Renal cortex interstitium (tissue), 11 donors: ENCODE results near the gene TSPAN7. TPM values are rescaled to one million over a fixed set of nuclear protein-coding genes. Genes with fewer than 3 reads are reported as not detected.

ENCODE experiments used
- DNase-seq, 11 donors: peaks; one replicate each; pipeline ENCODE4 v3.0.0-alpha.2; 2013; ENCODE audit warnings: low read depth in 9 of 11, low spot score in 4 of 11; ENCODE audit errors: extremely low read depth in 1 of 11
- polyA plus RNA-seq, 3 donors: library from polyadenylated mRNA; unstranded; fragments of 120-200 nt; gene quantifications; one replicate each; pipeline ENCODE4 v1.2.1, GENCODE V29; 2013; ENCODE audit not compliant: insufficient read length in 3 of 3

The TSPAN7 gene
- polyA plus RNA-seq, 3 donors = 42.6 to 54.0 (median 45.9) TPM

GRCh38 chrX:38570396-38570795, 9.1 kb downstream of the TSPAN7 start:
- no peak for DNase-seq

DNA sequence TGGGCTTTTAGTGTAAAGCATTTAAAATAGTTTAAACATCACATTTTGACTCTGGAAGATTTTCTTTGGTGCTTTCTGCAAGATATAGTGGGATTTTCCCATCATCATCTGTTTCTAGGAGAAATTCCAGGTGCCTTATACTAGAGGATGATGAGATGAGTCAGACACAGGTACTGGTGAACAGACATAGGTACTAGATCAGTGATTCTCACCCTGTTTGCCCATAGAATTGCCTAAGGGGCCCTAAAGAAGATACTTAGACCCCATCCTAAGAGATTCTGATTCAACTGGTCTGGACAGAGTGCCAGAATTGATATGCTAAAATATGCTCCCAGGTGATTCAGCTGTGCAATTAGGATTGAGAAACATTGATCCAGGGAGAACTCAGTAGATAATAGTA, 9.7 kb downstream of the TSPAN7 start:
- DNase-seq = no peak

DNA sequence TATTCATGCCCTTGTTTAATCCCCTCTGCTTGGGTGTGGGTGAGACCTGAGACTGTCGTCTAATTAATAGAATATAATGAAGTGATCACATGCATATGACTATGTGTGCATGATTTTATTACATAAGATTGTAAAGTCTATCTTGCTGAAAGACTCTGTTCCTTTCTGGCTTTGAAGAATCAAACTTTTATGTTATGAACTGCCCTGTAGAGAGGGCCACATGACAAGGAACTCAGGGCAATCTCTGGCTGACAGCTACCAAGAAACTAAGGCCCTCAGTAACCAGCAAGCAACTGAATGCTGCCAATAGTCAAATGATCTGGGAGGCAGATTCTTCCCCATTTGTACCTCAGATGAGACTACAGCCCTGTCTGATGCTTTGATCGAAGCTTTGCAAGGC, 13.5 kb downstream of the TSPAN7 start:
- no peak for DNase-seq

GRCh38 chrX:38575888-38576287, 14.5 kb downstream of the TSPAN7 start:
- no peak for DNase-seq

- no peak for DNase-seq
These were observed 16.4 kb downstream of the TSPAN7 start for GRCh38 chrX:38577738-38578137.

DNA sequence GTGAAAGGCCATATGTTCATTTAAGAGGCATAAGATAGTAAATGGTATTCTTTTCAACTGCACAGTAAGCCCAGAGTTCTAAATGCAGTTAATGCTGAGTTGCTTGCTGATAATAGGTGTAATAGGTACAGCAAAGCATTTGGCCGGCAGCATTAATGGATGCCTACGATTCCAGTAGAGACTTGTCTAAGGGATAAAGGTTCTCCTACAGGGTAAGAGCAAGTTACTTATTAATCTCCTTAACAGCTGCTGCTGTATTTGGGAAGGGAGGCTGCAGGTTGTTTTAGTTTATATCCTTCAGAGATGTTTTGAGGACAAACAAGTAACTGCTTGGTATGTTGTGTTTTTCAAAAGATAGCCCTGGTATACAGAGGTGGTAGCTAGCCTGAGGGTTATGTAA, 16.8 kb downstream of the TSPAN7 start:
- peak in 1 of 11 donors; percentile 12 for DNase-seq

GRCh38 chrX:38583181-38583580, 21.8 kb downstream of the TSPAN7 start:
- no peak for DNase-seq

DNA sequence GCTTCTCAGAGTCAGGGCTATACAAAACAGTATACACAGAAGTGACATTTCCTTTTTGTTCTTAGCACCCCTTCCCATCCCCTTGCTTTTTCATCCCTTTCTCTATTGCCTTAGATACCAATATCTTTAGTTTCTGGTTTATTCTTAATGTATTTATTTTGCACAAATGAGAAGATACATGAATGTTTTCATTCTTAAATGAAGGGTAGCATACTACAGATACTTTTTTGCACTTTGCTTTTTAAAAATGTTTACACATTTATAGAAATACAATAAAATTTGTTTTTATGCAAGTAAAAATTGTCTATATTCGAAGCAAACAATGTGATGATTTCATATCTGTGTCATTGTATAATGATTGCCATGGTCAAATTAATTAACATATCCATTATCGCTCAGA, 33.1 kb downstream of the TSPAN7 start:
- DNase-seq = no peak

DNA sequence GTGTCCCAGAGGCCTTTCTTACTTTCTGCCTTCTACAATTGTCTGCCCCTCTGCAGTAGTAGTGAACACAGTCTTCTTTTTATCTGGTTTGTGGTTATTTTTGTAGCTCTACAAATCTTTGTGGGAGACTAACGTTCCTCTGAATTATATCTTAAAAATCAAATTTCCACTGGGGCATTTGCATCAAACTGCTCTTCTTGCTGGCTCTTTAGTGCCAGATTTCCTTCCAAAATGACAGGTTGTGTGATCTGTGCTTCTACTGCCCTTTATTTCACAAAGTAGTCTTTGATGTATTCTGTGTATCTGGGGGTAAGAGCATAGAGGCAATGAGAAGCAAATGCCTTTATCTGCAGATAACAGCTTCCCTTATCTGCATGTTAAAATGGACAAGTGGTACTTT, 34.5 kb downstream of the TSPAN7 start:
- DNase-seq = no peak

GRCh38 chrX:38596939-38597338, 35.6 kb downstream of the TSPAN7 start:
- DNase-seq = no peak

DNA sequence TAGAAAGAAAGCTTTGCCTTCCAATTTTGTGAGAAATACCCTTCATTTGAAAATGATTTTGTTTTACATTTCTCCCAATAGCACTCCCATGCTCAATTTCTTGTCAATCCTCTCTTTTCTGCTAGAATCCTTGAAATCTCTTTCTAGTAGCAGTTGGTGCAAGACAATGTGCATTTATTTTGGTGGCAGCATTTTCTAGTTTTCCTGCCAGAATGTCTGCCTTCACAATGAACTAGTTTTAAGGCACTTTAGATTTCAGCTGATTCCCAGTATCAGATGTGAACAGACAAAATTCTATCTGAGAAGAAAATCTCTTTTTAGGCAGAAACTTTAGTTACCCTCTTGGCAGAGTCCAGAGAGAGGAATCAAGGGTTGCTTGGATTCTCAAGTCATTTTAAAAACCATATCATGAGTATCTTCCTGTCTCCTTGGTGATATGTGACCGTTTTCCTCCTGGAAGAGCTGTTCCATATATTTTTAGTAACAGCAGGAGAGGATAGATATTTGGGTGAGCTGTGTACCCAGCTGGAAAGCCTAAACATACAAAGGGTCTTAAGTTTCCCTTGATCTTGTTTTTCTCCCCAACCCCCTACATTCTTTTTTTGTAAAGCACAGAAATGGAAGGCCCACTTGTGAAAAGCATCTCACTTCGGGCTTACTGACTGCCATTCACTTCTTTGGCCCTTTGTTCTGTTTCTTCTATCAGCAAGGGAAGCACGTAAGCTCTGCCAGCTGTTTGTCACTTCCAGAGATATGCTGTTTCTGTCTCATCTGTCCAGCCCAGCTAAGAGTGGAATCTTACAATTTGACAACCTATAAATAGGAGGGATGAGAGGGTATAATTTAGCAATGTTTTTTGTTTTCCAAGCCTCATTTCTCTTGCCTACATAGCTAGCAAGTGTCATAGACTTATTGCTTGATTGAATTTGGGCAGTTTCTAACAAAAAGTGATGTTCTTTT, 38.7 kb downstream of the TSPAN7 start:
- DNase-seq = no peak

DNA sequence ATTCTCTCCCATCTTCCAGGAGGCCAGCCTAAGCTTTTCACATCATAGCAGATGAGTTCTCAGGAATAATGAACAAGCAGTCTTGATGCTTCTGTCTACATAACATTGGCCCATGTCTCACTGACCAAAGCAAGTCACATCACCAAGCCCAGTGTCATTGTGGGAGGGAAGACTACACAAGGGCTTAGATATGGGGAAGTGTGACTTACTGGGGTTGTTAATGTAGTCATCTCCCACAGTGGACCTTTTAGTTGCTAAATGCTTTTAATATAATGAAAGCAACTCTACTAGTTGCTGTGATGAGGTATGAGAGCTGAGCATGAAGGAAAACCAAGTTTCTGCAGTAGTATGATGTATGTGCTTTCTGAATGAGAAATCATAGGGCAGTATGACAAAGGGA, 40.5 kb downstream of the TSPAN7 start:
- DNase-seq = no peak

DNA sequence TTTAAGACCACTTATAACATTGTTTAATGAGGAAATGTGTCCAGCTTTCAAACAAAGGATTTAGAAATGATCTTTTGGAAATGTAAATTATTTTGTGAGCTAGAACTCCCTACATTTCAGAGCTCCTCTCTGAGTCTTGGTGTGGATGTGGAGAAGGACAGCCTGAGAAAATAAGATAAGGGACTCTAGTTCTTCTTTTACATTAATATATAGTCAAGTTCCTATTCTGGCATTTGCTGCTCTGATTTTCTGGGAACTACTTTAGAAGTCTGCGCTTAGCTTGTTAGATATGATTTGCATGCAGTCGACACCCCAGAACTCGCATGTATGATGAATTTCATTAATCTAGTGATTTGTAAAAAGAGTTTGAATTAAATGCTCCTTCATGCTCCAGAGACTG, 45.5 kb downstream of the TSPAN7 start:
- DNase-seq = no peak

DNA sequence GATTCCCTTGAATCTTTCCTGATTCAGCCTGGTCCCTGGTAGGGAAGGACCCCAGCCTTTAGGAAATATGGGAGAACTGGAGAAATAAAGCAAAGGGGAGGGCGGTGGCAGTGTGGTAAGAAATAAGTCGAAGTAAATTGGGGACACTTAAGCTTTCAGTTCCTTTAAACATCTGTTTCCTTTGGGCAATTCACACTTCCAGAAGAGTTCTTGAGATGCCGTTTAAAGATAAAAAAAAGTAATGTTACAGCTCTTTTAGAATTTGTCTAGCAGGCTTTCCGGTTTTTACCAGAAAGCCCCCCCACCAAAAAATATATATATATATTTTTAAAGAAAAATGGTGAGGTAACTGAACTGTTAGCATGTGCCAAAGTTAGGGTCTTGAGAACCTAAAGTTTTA, 46.6 kb downstream of the TSPAN7 start:
- no peak for DNase-seq

- no peak for DNase-seq
These were observed 49.5 kb downstream of the TSPAN7 start for GRCh38 chrX:38610849-38611248.

DNA sequence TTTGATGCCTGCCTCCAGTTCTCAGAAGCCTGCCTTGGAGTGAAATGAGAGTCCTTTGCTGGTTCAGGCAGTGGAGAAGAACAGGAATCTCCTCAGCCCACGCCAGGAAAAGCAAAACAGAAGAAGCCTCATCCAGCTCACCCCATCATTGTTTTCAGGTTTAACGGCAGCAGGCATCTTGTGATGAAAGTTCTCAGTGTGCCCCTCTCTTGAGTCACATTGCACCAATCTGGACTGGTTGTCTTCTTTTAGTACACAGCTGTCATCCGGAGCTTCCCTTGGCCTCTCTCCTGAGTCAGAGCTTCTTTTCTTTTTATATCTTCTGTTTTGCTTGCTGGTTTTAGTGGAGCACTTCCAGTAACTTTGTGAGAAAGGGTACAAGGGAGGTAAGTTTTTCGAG, 50.9 kb downstream of the TSPAN7 start:
- no peak for DNase-seq

DNA sequence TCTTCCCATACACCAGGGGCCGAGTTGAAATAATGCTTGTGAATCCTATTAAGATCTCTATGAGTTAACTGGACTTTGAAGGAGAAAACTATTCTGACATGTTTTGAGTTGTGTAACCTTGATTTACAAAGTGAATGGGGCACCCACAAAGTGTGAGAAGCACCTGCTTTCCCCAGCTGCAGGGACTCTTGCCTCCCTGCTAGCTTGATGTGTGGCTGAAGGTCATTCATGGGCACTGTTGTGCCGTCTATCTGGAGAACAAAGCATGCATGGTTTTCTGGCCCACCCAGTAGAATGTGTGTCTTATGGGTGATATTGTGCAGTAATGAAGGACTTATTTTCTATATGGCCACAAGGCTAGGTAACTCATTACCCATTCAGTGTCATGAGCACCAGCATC, 53.1 kb downstream of the TSPAN7 start:
- DNase-seq = no peak

- DNase-seq = no peak
These were observed 55.6 kb downstream of the TSPAN7 start for GRCh38 chrX:38616904-38617303.

GRCh38 chrX:38618180-38618579, 56.8 kb downstream of the TSPAN7 start:
- no peak for DNase-seq

DNA sequence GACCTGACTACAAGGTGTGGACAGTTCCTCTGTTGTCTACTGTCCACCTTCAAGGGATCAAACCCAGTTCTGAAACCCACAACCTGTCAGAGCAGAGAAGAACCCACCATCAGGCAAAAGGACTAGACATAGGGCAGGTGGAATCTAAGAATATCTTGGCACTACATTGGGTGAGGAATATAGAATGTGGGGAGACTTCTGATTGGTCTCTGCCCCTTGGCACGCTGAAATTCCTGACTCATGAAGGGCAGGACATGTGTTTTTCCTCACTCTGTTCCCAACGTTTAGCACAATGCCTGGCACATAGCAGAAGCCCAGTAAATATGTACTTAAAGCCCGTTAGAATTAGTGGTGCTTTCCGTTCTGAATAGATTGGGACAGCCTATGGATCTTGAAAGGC, 59.3 kb downstream of the TSPAN7 start:
- DNase-seq = no peak

DNA sequence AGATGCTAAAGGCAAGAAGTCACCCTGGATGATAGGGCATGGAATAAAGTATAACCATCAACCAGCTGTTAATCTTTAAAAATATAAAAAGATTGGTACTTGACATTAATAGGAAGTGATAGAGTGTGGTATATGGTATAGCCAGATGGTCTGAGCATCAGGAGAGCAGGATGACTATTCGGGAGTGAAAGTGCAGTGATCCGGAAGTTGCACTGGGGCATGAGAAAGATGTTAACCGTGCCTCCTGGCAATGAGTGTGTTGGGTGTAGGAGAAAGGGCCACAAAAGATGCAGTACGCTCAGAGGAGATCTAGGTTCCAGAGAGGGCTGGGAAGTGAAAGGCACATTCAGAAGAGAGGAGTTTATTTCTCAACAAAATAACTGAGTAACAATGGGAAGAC, 65.0 kb downstream of the TSPAN7 start:
- no peak for DNase-seq
